ENCODE data around the gene ITGA6. TPM values are rescaled to one million over a fixed set of nuclear protein-coding genes. Genes with fewer than 3 reads are reported as not detected.

ITGA6 gene
- total RNA-seq, 1 experiment from 2014 or later, result 93.1 TPM

DNA sequence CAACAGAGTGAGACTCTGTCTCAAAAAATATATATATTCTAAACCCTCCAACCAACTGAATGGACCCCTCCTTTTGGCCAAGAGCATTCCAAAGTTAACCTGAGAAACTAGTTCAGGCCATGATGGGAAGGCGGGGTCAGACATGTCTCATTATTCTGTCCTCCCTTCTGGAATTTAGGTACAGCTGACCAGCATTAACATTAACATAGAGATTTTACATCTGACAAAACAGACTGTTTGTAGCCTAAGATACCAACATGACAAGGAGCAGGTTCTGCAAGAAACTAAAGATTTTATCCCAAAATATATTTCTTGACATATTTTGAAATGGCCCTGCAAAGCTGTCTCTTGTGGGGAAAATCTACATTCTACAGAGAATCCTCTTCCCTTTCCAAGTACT is 121.7 kb downstream of the ITGA6 start:
- no peak overlapping the region for H3K4me2 ChIP-seq (ENCODE audit: low read length)
- no peak for ATAC-seq
- ChIA-PET CTCF (no interaction called here), RAD21 (ENCODE audit: low non-redundant PET in 1 of 2, low total read pairs in 2 of 2, uncharacterized antibody in 2 of 2, unreplicated experiment in 2 of 2) (no interaction called here), POLR2A (no interaction called here)
- no peaks in the 10 kb centered on the region for H3K79me2 ChIP-seq (ENCODE audit: insufficient read depth, low read length)
- no peak overlapping the region for H3K9ac ChIP-seq (ENCODE audit: low read length)
- no peak for DNase-seq (ENCODE audit: low read depth, low spot score)
- no peaks in the 10 kb centered on the region for H3K27me3 ChIP-seq (ENCODE audit: insufficient read depth, low read length)
- H3K27ac ChIP-seq (ENCODE audit: low read depth, low read length), result no peak overlapping the region
- no peak overlapping the region for H2AFZ ChIP-seq (ENCODE audit: low read depth, low read length, poor library complexity, severe bottlenecking)
- TF ChIP-seq CEBPB (IDR thresholded peaks at IDR 0.05; ENCODE audit: low read depth), result no peak
- no peak for TF ChIP-seq ZNF274 (IDR thresholded peaks at IDR 0.05; ENCODE audit: low read depth, low read length)
- TF ChIP-seq RAD21 (IDR thresholded peaks at IDR 0.05; ENCODE audit: low read depth), result no peak
- TF ChIP-seq TCF7L2 (IDR thresholded peaks at IDR 0.05; ENCODE audit: borderline replicate concordance, extremely low read depth, insufficient read depth, insufficient read length), result no peak
- no peak for TF ChIP-seq CBX3 (IDR thresholded peaks at IDR 0.05; ENCODE audit: low read depth)
- TF ChIP-seq EGR1 (IDR thresholded peaks at IDR 0.05; ENCODE audit: low read depth), result no peak
- TF ChIP-seq FOSL1 (IDR thresholded peaks at IDR 0.05; ENCODE audit: low read depth), result no peak
- TF ChIP-seq, protein P1, sequence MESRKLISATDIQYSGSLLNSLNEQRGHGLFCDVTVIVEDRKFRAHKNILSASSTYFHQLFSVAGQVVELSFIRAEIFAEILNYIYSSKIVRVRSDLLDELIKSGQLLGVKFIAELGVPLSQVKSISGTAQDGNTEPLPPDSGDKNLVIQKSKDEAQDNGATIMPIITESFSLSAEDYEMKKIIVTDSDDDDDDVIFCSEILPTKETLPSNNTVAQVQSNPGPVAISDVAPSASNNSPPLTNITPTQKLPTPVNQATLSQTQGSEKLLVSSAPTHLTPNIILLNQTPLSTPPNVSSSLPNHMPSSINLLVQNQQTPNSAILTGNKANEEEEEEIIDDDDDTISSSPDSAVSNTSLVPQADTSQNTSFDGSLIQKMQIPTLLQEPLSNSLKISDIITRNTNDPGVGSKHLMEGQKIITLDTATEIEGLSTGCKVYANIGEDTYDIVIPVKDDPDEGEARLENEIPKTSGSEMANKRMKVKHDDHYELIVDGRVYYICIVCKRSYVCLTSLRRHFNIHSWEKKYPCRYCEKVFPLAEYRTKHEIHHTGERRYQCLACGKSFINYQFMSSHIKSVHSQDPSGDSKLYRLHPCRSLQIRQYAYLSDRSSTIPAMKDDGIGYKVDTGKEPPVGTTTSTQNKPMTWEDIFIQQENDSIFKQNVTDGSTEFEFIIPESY (IDR thresholded peaks at IDR 0.05; ENCODE audit: extremely low read depth, insufficient replicate concordance, low read length), result no peak
- TF ChIP-seq SIN3A (IDR thresholded peaks at IDR 0.05; ENCODE audit: low read depth), result no peak
- TF ChIP-seq YY1 (IDR thresholded peaks at IDR 0.05; ENCODE audit: extremely low read depth, insufficient replicate concordance, low read depth, low read length), result no peak
- TF ChIP-seq, protein P2, sequence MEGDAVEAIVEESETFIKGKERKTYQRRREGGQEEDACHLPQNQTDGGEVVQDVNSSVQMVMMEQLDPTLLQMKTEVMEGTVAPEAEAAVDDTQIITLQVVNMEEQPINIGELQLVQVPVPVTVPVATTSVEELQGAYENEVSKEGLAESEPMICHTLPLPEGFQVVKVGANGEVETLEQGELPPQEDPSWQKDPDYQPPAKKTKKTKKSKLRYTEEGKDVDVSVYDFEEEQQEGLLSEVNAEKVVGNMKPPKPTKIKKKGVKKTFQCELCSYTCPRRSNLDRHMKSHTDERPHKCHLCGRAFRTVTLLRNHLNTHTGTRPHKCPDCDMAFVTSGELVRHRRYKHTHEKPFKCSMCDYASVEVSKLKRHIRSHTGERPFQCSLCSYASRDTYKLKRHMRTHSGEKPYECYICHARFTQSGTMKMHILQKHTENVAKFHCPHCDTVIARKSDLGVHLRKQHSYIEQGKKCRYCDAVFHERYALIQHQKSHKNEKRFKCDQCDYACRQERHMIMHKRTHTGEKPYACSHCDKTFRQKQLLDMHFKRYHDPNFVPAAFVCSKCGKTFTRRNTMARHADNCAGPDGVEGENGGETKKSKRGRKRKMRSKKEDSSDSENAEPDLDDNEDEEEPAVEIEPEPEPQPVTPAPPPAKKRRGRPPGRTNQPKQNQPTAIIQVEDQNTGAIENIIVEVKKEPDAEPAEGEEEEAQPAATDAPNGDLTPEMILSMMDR (IDR thresholded peaks at IDR 0.05 in 2 of 3, conservative IDR thresholded peaks at IDR 0.05 in 1 of 3; ENCODE audit: borderline replicate concordance in 1 of 3, insufficient read depth in 1 of 3, low read depth in 2 of 3, low read length in 2 of 3), result no peak
- TF ChIP-seq SRF (IDR thresholded peaks at IDR 0.05; ENCODE audit: low read depth), result no peak
- no peak for TF ChIP-seq EZH2 (IDR thresholded peaks at IDR 0.05)
- TF ChIP-seq, protein P3, sequence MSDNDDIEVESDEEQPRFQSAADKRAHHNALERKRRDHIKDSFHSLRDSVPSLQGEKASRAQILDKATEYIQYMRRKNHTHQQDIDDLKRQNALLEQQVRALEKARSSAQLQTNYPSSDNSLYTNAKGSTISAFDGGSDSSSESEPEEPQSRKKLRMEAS (IDR thresholded peaks at IDR 0.05), result no peak
- TF ChIP-seq SP1 (IDR thresholded peaks at IDR 0.05; ENCODE audit: low read depth), result no peak
- TF ChIP-seq, protein P4, sequence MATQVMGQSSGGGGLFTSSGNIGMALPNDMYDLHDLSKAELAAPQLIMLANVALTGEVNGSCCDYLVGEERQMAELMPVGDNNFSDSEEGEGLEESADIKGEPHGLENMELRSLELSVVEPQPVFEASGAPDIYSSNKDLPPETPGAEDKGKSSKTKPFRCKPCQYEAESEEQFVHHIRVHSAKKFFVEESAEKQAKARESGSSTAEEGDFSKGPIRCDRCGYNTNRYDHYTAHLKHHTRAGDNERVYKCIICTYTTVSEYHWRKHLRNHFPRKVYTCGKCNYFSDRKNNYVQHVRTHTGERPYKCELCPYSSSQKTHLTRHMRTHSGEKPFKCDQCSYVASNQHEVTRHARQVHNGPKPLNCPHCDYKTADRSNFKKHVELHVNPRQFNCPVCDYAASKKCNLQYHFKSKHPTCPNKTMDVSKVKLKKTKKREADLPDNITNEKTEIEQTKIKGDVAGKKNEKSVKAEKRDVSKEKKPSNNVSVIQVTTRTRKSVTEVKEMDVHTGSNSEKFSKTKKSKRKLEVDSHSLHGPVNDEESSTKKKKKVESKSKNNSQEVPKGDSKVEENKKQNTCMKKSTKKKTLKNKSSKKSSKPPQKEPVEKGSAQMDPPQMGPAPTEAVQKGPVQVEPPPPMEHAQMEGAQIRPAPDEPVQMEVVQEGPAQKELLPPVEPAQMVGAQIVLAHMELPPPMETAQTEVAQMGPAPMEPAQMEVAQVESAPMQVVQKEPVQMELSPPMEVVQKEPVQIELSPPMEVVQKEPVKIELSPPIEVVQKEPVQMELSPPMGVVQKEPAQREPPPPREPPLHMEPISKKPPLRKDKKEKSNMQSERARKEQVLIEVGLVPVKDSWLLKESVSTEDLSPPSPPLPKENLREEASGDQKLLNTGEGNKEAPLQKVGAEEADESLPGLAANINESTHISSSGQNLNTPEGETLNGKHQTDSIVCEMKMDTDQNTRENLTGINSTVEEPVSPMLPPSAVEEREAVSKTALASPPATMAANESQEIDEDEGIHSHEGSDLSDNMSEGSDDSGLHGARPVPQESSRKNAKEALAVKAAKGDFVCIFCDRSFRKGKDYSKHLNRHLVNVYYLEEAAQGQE (IDR thresholded peaks at IDR 0.05; ENCODE audit: low read depth), result no peak
- no peak for TF ChIP-seq EZH2phosphoT487 (IDR thresholded peaks at IDR 0.05; ENCODE audit: borderline replicate concordance)
- TF ChIP-seq ELF1 (IDR thresholded peaks at IDR 0.05; ENCODE audit: borderline replicate concordance, low read depth), result no peak
- TF ChIP-seq JUND (IDR thresholded peaks at IDR 0.05), result no peak
- no peaks in the 10 kb centered on the region for H4K20me1 ChIP-seq (ENCODE audit: insufficient read depth)
- H3K9me2 ChIP-seq (ENCODE audit: insufficient read depth), result no peaks in the 10 kb centered on the region
- no peaks in the 10 kb centered on the region for H3K36me3 ChIP-seq (ENCODE audit: control insufficient read depth in 1 of 2, insufficient read depth in 2 of 2, low read length in 2 of 2)
- 0 out of 4 replicates have a peak, but pooled peaks cover 0 to 3% of the 10 kb centered on the region in 2 experiments for H3K9me3 ChIP-seq (ENCODE audit: control insufficient read depth in 1 of 2, insufficient read depth in 1 of 2, low read depth in 1 of 2, low read length in 2 of 2)
- H3K4me3 ChIP-seq (replicated peaks in 1 of 2; ENCODE audit: low read depth in 1 of 2, low read length in 2 of 2), result no peak overlapping the region
- BruUV-seq (replicated peaks), result no TSS peak
- intact Hi-C loops (cut with micrococcal nuclease), result no loop called here
- peaks cover 0 to 13% of the 10 kb centered on the region in 2 experiments; a peak in 1 of 4 replicates for H3K4me1 ChIP-seq (ENCODE audit: control insufficient read depth in 1 of 2, insufficient read depth in 2 of 2, low read length in 2 of 2)

All from HCT116 (cell line).